ENCODE measurements around the gene ACACB. TPM values are rescaled to one million over a fixed set of nuclear protein-coding genes. Genes with fewer than 3 reads are reported as not detected.

Gene ACACB
- total RNA-seq, 4 donors from 2014 or later = 19.6 to 38.2 (median 25.8) TPM

DNA sequence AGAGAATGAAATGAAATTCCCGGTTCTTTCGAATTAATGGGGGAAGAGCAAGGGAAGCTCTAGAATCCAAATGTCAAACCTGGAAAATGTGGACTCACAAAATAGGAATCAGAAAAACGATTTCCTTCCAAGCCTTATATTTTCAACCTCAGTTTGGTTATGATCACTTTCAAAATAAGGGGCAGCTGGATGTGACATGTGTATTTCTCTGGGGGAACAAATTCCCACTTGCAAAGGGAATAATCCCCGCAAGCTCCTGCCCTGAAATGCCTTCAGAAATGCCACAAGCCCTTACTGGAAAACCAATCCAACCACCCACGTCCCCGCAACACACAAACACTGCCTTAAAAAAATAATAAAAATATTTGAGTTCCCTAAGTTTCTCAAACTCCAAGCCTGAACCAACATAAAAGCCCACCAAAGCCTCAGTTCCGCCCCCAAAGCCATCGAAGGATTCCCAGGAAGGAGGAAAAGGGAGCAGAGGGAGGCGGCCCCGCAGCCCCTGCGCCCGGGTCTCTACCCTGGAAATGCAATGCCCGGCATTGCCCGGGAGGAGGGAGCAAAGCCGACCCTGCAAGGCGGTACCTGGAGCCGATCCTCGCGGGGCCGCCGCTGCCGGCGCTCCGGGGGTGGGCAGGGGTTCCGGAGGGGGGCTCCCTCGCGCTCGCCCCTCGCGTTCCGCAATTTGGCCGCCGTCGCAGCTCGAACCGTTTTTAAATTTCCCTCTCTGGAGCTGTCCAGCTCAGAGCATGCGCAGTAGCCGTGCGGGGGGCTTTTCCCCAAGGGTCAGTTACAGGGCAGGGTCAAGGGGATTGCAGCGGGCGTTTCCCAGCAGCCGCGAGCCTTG lies 192.4 kb downstream of the ACACB start, which contains the start of gene FOXN4:
TSS of gene FOXN4 (minus strand) at position 751 of the 847 bp plus-strand sequence. CDS start 963 bp downstream, outside the sequence.
- TF ChIP-seq, protein P1, sequence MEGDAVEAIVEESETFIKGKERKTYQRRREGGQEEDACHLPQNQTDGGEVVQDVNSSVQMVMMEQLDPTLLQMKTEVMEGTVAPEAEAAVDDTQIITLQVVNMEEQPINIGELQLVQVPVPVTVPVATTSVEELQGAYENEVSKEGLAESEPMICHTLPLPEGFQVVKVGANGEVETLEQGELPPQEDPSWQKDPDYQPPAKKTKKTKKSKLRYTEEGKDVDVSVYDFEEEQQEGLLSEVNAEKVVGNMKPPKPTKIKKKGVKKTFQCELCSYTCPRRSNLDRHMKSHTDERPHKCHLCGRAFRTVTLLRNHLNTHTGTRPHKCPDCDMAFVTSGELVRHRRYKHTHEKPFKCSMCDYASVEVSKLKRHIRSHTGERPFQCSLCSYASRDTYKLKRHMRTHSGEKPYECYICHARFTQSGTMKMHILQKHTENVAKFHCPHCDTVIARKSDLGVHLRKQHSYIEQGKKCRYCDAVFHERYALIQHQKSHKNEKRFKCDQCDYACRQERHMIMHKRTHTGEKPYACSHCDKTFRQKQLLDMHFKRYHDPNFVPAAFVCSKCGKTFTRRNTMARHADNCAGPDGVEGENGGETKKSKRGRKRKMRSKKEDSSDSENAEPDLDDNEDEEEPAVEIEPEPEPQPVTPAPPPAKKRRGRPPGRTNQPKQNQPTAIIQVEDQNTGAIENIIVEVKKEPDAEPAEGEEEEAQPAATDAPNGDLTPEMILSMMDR (IDR thresholded peaks at IDR 0.05) = no peak
- no peak for TF ChIP-seq POLR2A (IDR thresholded peaks at IDR 0.05)
- 12 to 15% methylated on average over 31 to 41 of the region's 43 CpGs for WGBS, 2 donors
- DNase-seq (ENCODE audit: low spot score in 2 of 2) = peak in 1 of 2 donors; percentile 79
- intact Hi-C loops (cut with DNase I; ENCODE audit: low total_unique reads) = no loop called here
- H3K4me3 ChIP-seq (ENCODE audit: low read depth, poor library complexity, severe bottlenecking) = peak within 1 kb of the TSS; percentile 26

DNA sequence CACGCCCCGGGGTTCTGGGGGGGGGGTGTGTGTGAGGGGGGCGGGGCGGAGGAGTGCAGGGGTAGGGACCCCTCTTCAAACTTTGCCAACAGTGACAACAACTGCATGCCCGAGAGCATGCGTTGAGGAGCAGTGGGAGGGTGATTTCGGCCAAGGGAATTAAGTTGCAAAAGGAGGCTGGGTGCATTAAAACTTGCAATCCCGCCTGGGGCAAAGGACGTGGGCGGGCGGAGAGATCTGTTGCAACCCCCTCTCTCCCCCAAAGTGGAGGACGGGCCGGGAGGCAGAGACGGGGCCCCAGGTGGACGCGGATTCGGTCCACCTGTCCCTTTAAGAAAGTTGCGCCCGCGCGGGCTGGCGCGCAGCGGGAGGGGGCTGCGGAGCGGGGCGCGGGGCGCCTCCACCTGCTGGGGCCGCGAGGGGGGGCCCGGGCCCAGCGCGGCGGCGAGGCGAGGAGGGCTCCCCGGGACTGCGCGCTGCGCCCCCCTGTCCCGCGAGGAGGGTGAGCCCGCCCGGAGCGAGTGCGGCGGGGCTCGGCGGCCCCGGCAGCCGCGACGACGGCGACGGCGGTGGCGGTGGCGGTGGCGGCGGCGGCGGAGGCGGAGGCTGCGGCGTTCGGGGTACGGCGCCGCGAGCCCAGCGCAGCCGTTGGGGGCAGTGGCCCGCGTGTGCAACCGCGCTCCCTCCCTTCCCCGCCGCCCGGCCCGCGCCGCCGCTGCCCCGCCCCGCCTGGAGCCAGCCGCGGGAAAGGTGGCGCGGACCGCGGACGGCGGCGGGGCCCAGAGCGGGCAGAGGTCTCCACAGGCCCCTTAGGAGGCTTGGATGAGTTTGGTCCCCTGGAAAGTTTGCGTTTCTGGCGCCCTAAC lies 193.2 kb downstream of the ACACB start:
- TF ChIP-seq POLR2A (IDR thresholded peaks at IDR 0.05) = no peak
- TF ChIP-seq, protein P1 (IDR thresholded peaks at IDR 0.05) = no peak
- WGBS, 2 donors = 0 to 1% methylated on average over 15 to 39 of the region's 99 CpGs
- DNase-seq (ENCODE audit: low spot score in 2 of 2) = peak in 1 of 2 donors; percentile 73
- intact Hi-C loops (cut with DNase I; ENCODE audit: low total_unique reads) = no loop called here
- H3K4me3 ChIP-seq (ENCODE audit: low read depth, poor library complexity, severe bottlenecking) = peak overlapping the region; percentile 26

DNA sequence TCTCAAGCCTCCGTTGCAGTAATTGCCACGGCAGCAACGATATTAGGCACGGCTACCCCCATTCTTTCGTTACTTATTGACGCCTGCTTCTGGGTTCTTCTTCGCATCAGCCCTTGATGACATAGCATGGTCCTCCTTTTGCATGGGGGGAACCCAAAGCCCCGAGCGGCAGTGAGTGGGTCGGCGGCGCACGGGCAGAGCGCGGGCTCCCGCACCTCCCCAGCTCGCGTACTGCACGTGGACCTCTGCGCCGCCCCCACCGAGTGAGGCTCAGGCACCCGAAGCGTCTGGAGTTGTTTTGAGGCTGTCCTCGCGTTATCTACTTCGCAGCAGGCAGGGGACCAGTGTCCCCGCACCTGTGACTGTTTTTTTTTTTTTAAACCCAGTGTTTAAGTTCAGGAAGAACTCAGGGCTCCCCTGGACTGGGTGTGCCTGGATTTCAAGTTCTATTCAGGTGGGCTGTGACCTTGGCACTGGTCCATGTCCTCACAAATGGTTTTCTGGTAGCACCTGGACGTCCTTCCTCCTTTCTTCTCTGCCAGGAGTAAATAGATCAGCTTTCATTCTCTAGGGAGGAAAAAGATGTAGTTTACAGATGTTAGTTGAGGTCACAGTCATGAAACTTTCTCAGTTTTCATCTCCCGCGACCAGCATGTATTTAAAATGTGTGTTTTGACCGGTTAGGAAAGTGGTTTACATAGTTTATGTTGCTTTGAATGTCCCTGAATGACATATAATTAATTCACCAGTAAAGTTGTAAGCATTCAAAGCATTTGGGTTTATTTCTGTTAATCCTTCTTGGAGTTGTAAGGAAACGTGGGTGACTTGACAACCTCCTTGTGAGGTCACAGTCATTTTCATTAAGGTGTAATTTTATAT lies 194.1 kb downstream of the ACACB start:
- 10 to 15% methylated on average over 22 to 33 of the region's 33 CpGs for WGBS, 2 donors
- TF ChIP-seq, protein P1 (IDR thresholded peaks at IDR 0.05) = no peak
- TF ChIP-seq POLR2A (IDR thresholded peaks at IDR 0.05) = no peak
- H3K4me3 ChIP-seq (ENCODE audit: low read depth, poor library complexity, severe bottlenecking) = peak overlapping the region; percentile 14
- intact Hi-C loops (cut with DNase I; ENCODE audit: low total_unique reads) = no loop called here
- peak in 1 of 2 donors; percentile 84 for DNase-seq (ENCODE audit: low spot score in 2 of 2)

Other genes starting within 250 kb of the ACACB start
- gene DAO, start 236.5 kb upstream of the ACACB start, total RNA-seq = not detected
- gene SVOP, start 95.5 kb upstream of the ACACB start, total RNA-seq = not detected
- 10 to 100 TPM; 11.5 to 29.5 (median 22.2) TPM for gene USP30, start 64.0 kb upstream of the ACACB start, total RNA-seq
- 10 to 100 TPM; 17.6 to 36.5 (median 26.0) TPM for gene ALKBH2, start 23.1 kb upstream of the ACACB start, total RNA-seq
- 10 to 100 TPM; 31.9 to 57.5 (median 46.9) TPM for gene UNG, start 19.0 kb upstream of the ACACB start, total RNA-seq
- gene FOXN4, start 192.7 kb downstream of the ACACB start, total RNA-seq = under 1 TPM in 2 of 4 donors, not detected in 2; 0.10 to 0.12 TPM
- gene MYO1H, start 231.3 kb downstream of the ACACB start, total RNA-seq = under 1 TPM in 2 of 4 donors, not detected in 2; 0.20 to 0.75 TPM